Psoas muscle (tissue), 8 donors: ENCODE results near the gene RFPL2. TPM values are rescaled to one million over a fixed set of nuclear protein-coding genes. Genes with fewer than 3 reads are reported as not detected.

Source experiments
- ATAC-seq, 4 donors: fragments of 200-7000 bp; cut with Tn5 transposase; one replicate each; pipeline ENCODE4 v1.9.1; 2020; ENCODE audit warnings: moderate library complexity in 3 of 4, mild to moderate bottlenecking in 2 of 4
- DNase-seq, 2 donors: peaks; one replicate each; pipeline ENCODE4 v3.0.0-alpha.2; 2020
- H3K27ac ChIP-seq: fragments of 200-600 bp; one replicate; pipeline ENCODE4 v1.8.0; 2022
- H3K27me3 ChIP-seq, 3 donors: fragments of 200-600 bp in 1 of 3; one replicate each; pipeline versions ENCODE4 v1.6.1 to v1.8.0; 2013 to 2022; ENCODE audit warnings: low read length in 2 of 3, mild to moderate bottlenecking in 2 of 3, moderate library complexity in 1 of 3; ENCODE audit not compliant: insufficient read depth in 3 of 3
- H3K36me3 ChIP-seq, 2 donors: fragments of 200-600 bp in 1 of 2; one replicate each; pipeline versions ENCODE4 v1.6.1 to v1.8.0; 2013 to 2022; ENCODE audit warnings: low read depth in 1 of 2, mild to moderate bottlenecking in 1 of 2, moderate library complexity in 1 of 2; ENCODE audit not compliant: insufficient read depth in 1 of 2
- H3K4me1 ChIP-seq: fragments of 200-600 bp; one replicate; pipeline ENCODE4 v1.8.0; 2022
- H3K4me3 ChIP-seq: fragments of 200-600 bp; one replicate; pipeline ENCODE4 v1.8.0; 2022; ENCODE audit warnings: mild to moderate bottlenecking
- H3K9me3 ChIP-seq: fragments of 200-600 bp; one replicate; pipeline ENCODE4 v1.8.0; 2022
- CTCF ChIP-seq: fragments of 200-600 bp; IDR thresholded peaks from one replicate; pipeline ENCODE4 v1.8.0; 2022; ENCODE audit warnings: antibody characterized with exemption
- WGBS, 3 donors: extraction: QIAGEN DNeasy Blood & Tissue Kit; methylation state at CpG; one replicate each; pipeline versions ENCODE4 v1.1.6 to v1.1.7; 2013; 5-methylcytosine and 5-hydroxymethylcytosine counted together
- intact Hi-C, 2 donors: fragments of 100-400 bp; cut with DNase I; formaldehyde crosslinking; loops; one replicate each; pipeline versions ENCODE4 v1.11.0 to v1.14.2; 2022
- polyA plus RNA-seq, 3 donors: library from polyadenylated mRNA; stranded (reverse); fragments of 200-250 nt; gene quantifications; one replicate each; pipeline ENCODE4 v1.2.3, GENCODE V29; 2013
- total RNA-seq, 4 donors: library from RNA; stranded (reverse); fragmentation: NEBNext Ultra II Directional in 2 of 4; extraction: Animal tissue kit (Norgen Biotek cat#: 25700) in 2 of 4; gene quantifications; one replicate each; pipeline versions ENCODE4 v1.2.1 to v1.2.4, GENCODE V29; 2021 to 2023
- donor health status: healthy with polysubstance abuse.
- donor health status: DM: no; HTN: no; CAD: no; lungs with moderate emphysema.
- donor health status: Bipolar disorder and iron deficiency.
- donor health status: healthy.
- donor health status: DM: yes; HTN: yes; CAD: no.
- donor health status: DM: no; HTN: no; CAD: no.
- donor health status: DM: no; HTN: no; CAD: no.
- donor health status: DM: yes; HTN: yes; CAD: no.

RFPL2 gene
- total and polyA plus RNA-seq, 7 donors: not detected

DNA sequence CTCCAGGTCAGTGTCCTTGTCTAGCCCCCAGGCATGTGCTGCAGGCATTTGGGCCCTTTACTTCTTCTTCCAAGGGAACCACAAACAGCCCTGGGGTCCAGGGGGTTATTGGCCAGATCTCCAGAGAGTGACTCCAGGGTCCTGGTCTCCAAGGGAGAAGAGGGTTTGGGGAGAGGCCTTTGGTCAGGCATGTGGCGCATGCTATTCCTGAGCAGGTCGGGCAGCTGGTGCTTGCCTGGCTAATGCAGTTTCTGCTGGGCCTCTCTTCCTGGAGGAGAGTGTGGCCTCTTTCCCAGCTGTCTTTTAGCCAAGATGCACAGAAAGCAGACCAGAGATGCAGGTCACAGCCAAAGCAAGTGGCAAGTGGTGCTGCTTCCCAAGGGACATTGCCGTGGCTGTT, 3.8 kb upstream of the RFPL2 start:
- no peak for TF ChIP-seq CTCF
- no peak overlapping the region for H3K27ac ChIP-seq
- no peaks in the 10 kb centered on the region for H3K36me3 ChIP-seq
- 59 to 82% (median 70%) methylated on average over 3 of the region's 3 CpGs for WGBS, 3 donors
- H3K4me1 ChIP-seq: no peaks in the 10 kb centered on the region
- intact Hi-C loops: loop anchor here in 1 of 2 donors (10.0 kb wide), 1 partner anchor 234 kb away; no protein-coding TSS in a partner anchor
- no peak for ATAC-seq
- H3K27me3 ChIP-seq: peaks cover 0 to 11% (median 2%) of the 10 kb centered on the region in 3 donors
- DNase-seq: no peak
- no peak overlapping the region for H3K4me3 ChIP-seq
- no peaks in the 10 kb centered on the region for H3K9me3 ChIP-seq

DNA sequence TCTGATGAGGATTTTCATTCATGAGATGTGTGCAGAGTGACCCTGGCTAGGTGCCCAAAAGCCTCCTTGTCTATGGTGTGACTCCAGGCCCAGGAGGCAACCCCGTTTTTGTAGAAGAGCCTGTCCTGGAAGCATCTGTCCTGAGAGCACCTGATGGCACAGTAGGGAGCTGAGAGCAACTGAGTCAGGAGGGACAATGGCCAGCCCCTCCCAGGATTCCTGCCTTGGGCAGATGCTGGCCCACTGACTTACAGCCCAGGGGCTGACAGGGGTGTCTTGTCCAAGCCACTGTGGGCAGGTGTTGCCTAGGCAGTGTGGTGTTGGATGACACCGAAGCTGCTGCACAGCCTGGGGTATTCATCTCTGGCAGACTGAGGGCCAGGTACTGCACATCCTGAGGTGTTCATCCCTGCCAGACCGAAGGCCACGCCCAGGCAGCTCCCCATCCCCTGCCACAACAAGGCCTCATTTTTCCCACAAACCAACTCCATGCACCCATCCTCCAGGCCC, 3.2 kb upstream of the RFPL2 start:
- Histone ChIP-seq H3K4me3 (no peak overlapping the region), H3K9me3 (no peaks in the 10 kb centered on the region), H3K27ac (no peak overlapping the region), H3K27me3 (peaks cover 0 to 15% (median 5%) of the 10 kb centered on the region in 3 donors), H3K36me3 (no peaks in the 10 kb centered on the region), H3K4me1 (no peaks in the 10 kb centered on the region)
- DNase-seq: no peak
- intact Hi-C loops: loop anchor here in 1 of 2 donors (10.0 kb wide), 1 partner anchor 233 kb away; no protein-coding TSS in a partner anchor
- WGBS, 3 donors: 78 to 89% (median 89%) methylated on average over 4 of the region's 4 CpGs
- no peak for TF ChIP-seq CTCF
- no peak for ATAC-seq

DNA sequence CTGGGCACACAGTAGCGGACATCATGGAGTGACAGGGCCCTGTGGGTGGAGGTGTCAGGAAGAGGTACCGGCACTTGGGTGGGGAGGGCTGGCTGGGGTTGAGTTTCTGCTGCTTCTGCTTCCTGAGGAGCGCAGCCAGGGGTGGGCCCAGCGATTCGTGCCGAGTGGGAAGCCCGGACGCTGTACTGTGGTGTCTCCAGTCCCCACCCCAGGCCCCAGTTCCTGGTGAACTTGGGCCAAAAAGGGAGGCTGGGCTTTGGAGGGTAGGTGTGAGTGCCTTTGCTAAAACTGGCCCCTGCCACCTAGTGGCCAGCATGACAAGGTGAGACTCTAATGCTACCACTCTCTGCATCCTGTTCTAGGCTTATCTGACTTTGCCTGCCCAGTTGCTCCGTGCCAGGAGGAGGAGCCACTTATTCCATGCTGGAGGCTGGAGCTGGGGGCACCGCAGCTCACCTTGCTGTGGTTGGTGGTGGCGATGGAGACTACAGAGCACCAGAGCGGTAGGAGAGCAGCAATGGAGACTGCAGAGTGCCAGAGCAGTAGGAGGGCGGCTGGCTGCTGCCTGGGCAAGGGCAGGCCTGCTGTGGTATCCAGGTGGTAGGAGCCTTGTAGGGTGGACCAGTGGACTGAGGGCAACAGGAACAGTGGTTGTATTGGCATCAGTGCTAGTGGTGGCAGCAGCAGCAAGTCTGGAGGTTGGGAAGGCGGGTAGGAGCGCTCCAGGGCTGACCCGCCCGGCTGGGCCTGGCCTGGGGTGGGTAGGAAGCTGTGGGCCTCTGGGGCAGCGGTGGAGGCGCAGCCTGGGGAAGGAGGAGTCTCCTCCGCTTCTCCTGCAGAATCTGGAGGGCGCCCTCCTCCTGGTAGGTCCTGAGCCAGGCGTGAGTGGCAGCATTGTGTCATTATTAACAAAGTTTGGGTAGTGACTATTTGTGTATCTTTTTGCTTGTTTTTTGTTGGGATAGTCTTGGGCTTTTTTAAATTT, 2.2 kb upstream of the RFPL2 start:
- Histone ChIP-seq H3K27me3 (peaks cover 0 to 18% (median 5%) of the 10 kb centered on the region in 3 donors), H3K36me3 (no peaks in the 10 kb centered on the region), H3K9me3 (no peaks in the 10 kb centered on the region), H3K4me3 (no peak overlapping the region), H3K4me1 (no peaks in the 10 kb centered on the region), H3K27ac (no peak overlapping the region)
- 78 to 86% (median 80%) methylated on average over 22 of the region's 22 CpGs for WGBS, 3 donors
- ATAC-seq: no peak
- DNase-seq: no peak
- TF ChIP-seq CTCF: peak; percentile 27
- intact Hi-C loops: loop anchor here in 1 of 2 donors (10.0 kb wide), 1 partner anchor 232 kb away; no protein-coding TSS in a partner anchor

- no peak for DNase-seq
- no peak overlapping the region for H3K4me3 ChIP-seq
- H3K27ac ChIP-seq: no peak overlapping the region
- intact Hi-C loops: loop anchor here in 1 of 2 donors (10.0 kb wide), 1 partner anchor 231 kb away; no protein-coding TSS in a partner anchor
- no peaks in the 10 kb centered on the region for H3K36me3 ChIP-seq
- H3K9me3 ChIP-seq: no peaks in the 10 kb centered on the region
- H3K27me3 ChIP-seq: peaks cover 0 to 18% (median 5%) of the 10 kb centered on the region in 3 donors
- no peaks in the 10 kb centered on the region for H3K4me1 ChIP-seq
- no peak for ATAC-seq
- TF ChIP-seq CTCF: no peak
- 82 to 89% (median 85%) methylated on average over 30 of the region's 30 CpGs for WGBS, 3 donors
These were observed 1.3 kb upstream of the RFPL2 start for GRCh38 chr22:32205974-32206773.
